KMS-11 (cell line): ENCODE measurements around the gene RNF175.

Source experiments
- H2AFZ ChIP-seq: fragments of 200-600 bp; sonication (generic); 2 replicates; pipeline ENCODE4 v1.6.1; 2016; ENCODE audit warnings: antibody characterized with exemption, mixed run types, low read depth
- H3K27ac ChIP-seq: fragments of 200-600 bp; sonication (generic); 2 replicates; pipeline ENCODE4 v1.6.1; 2016; ENCODE audit warnings: mild to moderate bottlenecking, mixed run types
- H3K27me3 ChIP-seq: fragments of 200-600 bp; sonication (generic); 2 replicates; pipeline ENCODE4 v1.6.1; 2017; ENCODE audit warnings: mild to moderate bottlenecking, low read depth, mixed run types, moderate library complexity; ENCODE audit not compliant: insufficient read depth
- H3K36me3 ChIP-seq: fragments of 200-600 bp; sonication (generic); 2 replicates; pipeline ENCODE4 v1.6.1; 2017; ENCODE audit warnings: mild to moderate bottlenecking, mixed run types; ENCODE audit not compliant: insufficient read depth
- H3K4me1 ChIP-seq: fragments of 200-600 bp; sonication (generic); 2 replicates; pipeline ENCODE4 v1.6.1; 2016; ENCODE audit warnings: mild to moderate bottlenecking, low read depth, mixed run types; ENCODE audit not compliant: poor library complexity, severe bottlenecking
- H3K4me2 ChIP-seq: fragments of 200-600 bp; sonication (generic); 2 replicates; pipeline ENCODE4 v1.7.0; 2016; ENCODE audit warnings: mild to moderate bottlenecking, mixed run types
- H3K4me3 ChIP-seq: fragments of 200-600 bp; sonication (generic); IDR thresholded peaks from 2 replicates; pipeline ENCODE4 v1.6.1; 2017; ENCODE audit warnings: low read depth, low read length, mixed read lengths; ENCODE audit not compliant: insufficient read depth
- H3K79me2 ChIP-seq: fragments of 200-600 bp; sonication (generic); 2 replicates; pipeline ENCODE4 v1.6.1; 2016; ENCODE audit warnings: low read depth, mixed run types; ENCODE audit not compliant: insufficient read depth
- H3K9ac ChIP-seq: fragments of 200-600 bp; sonication (generic); 2 replicates; pipeline ENCODE4 v1.6.1; 2016; ENCODE audit warnings: mild to moderate bottlenecking, mixed run types
- H4K20me1 ChIP-seq: fragments of 200-600 bp; sonication (generic); 2 replicates; pipeline ENCODE4 v1.6.1; 2016; ENCODE audit warnings: mild to moderate bottlenecking, mixed run types; ENCODE audit not compliant: insufficient read depth
- TF ChIP-seq, protein P1 (sequence below): fragments of 200-600 bp; sonication (generic); conservative IDR thresholded peaks from 2 replicates; pipeline ENCODE4 v1.6.1; 2017; ENCODE audit warnings: low read depth, mild to moderate bottlenecking, antibody characterized with exemption, low read length, moderate library complexity, mixed read lengths

The RNF175 gene

GRCh38 chr4:153733751-153734448 is 25.9 kb downstream of the RNF175 start:
- Histone ChIP-seq H3K36me3 (no peaks in the 10 kb centered on the region), H3K27me3 (no peaks in the 10 kb centered on the region), H3K79me2 (no peaks in the 10 kb centered on the region), H3K4me3 (no peak overlapping the region), H3K27ac (no peak overlapping the region; the same call in 1 of the 2 replicates), H2AFZ (no peak overlapping the region), H3K9ac (no peak overlapping the region), H4K20me1 (peaks cover 5% of the 10 kb centered on the region; the same call in 1 of the 2 replicates), H3K4me2 (peak overlapping the region; percentile 51), H3K4me1 (peaks cover 48% of the 10 kb centered on the region)
- TF ChIP-seq, protein P1, sequence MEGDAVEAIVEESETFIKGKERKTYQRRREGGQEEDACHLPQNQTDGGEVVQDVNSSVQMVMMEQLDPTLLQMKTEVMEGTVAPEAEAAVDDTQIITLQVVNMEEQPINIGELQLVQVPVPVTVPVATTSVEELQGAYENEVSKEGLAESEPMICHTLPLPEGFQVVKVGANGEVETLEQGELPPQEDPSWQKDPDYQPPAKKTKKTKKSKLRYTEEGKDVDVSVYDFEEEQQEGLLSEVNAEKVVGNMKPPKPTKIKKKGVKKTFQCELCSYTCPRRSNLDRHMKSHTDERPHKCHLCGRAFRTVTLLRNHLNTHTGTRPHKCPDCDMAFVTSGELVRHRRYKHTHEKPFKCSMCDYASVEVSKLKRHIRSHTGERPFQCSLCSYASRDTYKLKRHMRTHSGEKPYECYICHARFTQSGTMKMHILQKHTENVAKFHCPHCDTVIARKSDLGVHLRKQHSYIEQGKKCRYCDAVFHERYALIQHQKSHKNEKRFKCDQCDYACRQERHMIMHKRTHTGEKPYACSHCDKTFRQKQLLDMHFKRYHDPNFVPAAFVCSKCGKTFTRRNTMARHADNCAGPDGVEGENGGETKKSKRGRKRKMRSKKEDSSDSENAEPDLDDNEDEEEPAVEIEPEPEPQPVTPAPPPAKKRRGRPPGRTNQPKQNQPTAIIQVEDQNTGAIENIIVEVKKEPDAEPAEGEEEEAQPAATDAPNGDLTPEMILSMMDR, result no peak

DNA sequence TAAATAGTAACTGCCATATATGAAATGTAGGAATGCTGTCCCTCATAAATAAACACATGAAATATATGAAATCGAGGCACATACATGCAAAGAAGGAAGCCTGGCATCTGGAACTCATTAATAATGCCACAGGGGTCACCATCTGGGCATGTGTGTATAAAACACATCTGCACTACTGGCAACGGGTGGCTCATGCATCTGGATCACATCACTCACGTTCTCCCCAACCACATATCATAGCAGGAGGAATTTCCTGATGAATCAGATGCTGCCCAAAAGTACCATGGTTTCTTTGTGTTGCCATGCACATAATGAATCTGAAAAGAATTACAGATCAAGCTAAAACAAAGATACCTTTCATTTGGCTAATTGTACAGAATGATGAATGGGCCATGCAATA is 28.6 kb downstream of the RNF175 start:
- H3K4me3 ChIP-seq, result no peak overlapping the region
- peaks cover 5% of the 10 kb centered on the region; the same call in 1 of the 2 replicates for H4K20me1 ChIP-seq
- H3K79me2 ChIP-seq, result no peaks in the 10 kb centered on the region
- no peak overlapping the region for H3K4me2 ChIP-seq
- H3K9ac ChIP-seq, result no peak overlapping the region
- TF ChIP-seq, protein P1, result no peak
- H3K4me1 ChIP-seq, result peaks cover 48% of the 10 kb centered on the region
- H3K36me3 ChIP-seq, result no peaks in the 10 kb centered on the region
- no peak overlapping the region for H3K27ac ChIP-seq
- no peak overlapping the region for H2AFZ ChIP-seq
- H3K27me3 ChIP-seq, result no peaks in the 10 kb centered on the region

DNA sequence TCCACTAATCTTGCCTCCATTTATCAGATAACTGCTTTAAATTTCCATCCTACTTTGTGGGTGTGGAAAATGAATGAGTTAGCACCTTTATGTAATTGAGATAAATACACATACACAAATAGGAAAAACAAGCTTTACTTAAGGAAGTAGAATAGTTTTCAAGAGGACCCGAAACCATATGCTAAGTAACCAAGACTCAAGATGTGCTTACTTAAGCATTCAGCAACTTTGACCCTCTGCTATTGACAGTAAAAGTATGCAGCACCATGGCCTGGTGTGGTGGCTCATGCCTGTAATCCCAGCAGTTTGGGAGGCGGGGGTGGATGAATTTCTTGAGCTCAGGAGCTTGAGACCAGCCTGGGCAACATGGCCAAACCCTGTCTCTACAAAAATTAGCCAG is 29.9 kb downstream of the RNF175 start:
- Histone ChIP-seq H3K27ac (no peak overlapping the region), H4K20me1 (peaks cover 5% of the 10 kb centered on the region; the same call in 1 of the 2 replicates), H2AFZ (no peak overlapping the region), H3K79me2 (no peaks in the 10 kb centered on the region), H3K4me2 (peak overlapping the region; percentile 31), H3K4me1 (peaks cover 48% of the 10 kb centered on the region), H3K27me3 (no peaks in the 10 kb centered on the region), H3K9ac (no peak overlapping the region), H3K4me3 (no peak overlapping the region), H3K36me3 (no peaks in the 10 kb centered on the region)
- TF ChIP-seq, protein P1, result no peak

DNA sequence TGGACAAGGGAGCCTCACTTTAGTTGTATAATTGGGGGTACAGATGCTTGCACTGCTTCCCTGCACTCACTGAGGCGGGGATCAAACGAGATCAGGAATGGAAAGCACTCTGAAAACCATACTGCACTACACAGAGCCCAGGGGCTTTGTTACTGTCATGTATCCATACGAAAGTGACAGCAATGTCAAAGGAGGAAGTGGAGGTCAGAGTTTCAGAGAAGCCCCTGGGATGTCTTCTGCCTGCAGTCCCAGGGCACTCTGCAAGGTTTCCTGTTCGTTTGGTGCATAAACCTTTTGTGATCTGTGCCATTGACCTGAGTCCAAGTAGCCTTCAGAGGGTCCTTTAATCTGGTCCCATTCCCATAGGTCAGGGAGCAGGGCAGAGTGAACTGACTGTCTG is 31.2 kb downstream of the RNF175 start:
- no peaks in the 10 kb centered on the region for H4K20me1 ChIP-seq
- H3K4me2 ChIP-seq, result no peak overlapping the region
- H3K27me3 ChIP-seq, result no peaks in the 10 kb centered on the region
- H3K4me3 ChIP-seq, result no peak overlapping the region
- no peak overlapping the region for H3K9ac ChIP-seq
- no peaks in the 10 kb centered on the region for H3K36me3 ChIP-seq
- no peaks in the 10 kb centered on the region for H3K79me2 ChIP-seq
- H3K4me1 ChIP-seq, result peaks cover 38% of the 10 kb centered on the region
- H2AFZ ChIP-seq, result no peak overlapping the region
- TF ChIP-seq, protein P1, result no peak
- H3K27ac ChIP-seq, result no peak overlapping the region
